NCI-H2227 (cell line): Measurements from ENCODE around the gene LENG8.

Experiments used
- DNase-seq: peaks from one replicate; lab custom pipeline; 2025; ENCODE audit not compliant: unreplicated experiment; lab: John Stamatoyannopoulos, UW

The LENG8 gene

DNA sequence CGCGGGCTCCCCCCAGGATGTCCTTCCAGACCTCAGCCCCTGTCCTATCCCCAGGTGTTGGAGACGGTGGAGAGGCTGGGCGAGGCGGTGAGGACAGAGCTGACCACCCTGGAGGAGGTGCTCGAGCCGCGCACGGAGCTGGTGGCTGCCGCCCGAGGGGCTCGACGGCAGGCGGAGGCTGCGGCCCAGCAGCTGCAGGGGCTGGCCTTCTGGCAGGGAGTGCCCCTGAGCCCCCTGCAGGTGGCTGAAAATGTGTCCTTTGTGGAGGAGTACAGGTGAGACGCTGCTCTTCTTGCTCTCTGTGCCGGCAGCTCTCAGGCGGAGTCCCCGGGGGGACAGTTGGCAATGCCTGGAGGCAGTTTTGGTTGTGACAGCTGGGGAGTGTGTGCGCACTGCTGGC lies 26.9 kb upstream of the LENG8 start:
- no peak for DNase-seq

DNA sequence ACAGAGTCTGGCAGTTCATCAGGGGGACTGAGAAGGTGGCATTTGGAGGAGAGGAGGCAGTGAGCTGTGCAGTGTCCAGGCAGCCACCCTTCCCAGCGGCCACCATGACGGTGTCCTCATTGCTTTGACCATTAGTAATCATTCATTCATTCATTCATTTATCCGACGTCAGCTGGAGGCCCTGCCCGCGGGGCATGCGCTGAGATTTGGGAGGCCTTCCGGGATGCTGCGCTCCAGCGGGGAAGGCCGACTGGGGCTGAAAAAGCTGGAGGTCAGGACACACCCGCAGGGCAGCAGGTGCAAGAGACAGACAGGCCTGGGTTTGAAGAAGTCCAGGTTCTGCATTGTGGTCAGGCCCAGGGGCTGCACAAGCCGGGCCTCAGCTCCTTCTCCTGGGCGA lies 24.8 kb upstream of the LENG8 start:
- no peak for DNase-seq

DNA sequence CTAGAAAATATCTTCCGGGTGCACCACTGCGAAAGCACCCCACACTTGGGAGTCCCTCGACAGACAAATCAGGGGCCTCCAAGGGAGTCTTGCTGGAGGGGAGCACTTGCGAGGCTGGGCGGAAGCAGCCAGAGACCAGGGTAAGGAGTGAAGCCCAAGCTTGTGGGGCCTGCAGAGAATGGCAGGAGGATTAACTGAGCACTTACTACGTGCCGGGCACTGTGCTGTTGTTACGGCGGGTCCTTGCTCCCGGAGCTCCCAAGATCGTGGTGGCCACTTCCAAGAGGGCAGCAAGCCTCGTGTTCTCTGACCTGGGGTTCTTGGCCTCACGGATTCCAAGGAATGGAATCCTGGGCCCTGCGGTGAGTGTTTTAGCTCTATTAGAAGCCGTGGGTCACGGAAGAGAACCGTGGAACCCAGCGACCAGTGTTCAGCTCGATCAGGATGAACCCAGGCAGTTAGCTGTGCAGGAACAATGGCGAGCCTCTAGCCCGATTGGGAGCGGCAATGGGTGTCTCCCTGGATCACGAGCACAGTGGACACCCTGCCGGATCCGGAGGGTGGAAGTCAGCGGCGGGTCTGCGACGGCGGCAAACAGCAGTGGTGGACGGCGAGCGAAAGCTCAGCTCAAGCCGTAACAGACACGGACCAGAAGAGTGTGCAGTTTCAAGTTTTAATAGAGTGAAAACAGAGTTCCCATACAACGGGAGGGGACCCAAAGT lies 24.2 kb upstream of the LENG8 start:
- no peak for DNase-seq

DNA sequence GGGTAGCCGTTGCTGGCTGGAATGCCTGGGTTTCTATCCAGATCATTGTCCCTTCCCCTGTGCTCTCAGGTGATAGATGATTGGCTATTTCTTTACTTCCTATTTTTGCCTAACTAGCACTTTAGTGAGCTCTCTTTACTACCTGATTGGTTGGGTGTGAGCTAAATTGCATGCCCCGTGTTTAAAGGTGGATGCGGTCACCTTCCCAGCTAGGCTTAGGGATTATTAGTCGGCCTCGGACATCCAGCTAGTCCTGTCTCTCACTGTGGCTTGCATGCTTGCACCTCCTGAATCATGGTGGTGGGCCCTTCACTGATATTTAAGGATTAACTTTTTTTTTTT lies 23.6 kb upstream of the LENG8 start:
- DNase-seq = no peak

DNA sequence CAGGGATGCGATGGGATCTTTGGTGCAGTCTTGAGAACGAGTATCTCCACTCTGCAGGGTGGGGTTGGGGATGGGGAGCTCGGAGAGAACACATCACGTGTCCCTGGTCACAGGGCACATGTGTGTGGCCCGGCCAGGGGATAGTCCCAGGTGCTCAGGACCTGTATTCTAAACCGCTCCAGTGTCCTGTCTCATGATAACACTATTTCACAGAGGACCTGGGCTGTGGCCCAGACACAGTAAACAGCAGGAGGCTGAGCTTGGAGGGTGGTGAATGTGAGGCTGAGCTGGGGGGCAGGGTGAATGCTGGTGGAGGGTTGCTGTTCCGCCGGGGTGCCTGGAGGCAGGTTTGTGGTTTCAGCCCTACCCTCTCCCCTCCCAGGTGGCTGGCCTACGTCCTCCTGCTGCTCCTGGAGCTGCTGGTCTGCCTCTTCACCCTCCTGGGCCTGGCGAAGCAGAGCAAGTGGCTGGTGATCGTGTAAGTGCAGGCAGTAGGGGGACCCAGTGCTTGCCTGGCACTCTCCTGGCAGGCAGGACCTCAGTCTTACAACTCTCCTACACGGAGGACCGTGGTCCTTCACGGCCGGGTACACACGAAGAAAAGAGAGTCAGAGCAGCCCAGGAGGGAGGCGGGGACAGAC lies 22.6 kb upstream of the LENG8 start:
- DNase-seq = no peak

DNA sequence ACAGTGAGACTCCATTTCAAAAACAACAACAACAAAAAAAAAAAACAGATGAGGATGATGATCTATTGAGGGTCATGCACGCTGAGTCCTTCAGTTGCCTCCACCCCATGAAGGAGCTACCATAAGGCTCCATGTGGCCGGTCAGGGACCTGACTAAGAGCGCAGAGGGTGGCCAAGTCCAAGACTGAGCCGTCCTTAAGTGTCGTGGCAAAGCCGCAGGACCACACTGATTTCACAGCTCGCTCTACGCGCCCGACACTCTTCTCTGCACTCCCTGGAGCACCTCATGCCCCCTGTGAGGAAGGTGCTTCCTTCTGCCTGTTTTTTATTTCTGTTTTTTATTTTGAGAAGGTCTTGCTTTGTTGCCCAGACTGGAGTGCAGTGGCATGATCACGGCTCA lies 21.4 kb upstream of the LENG8 start:
- DNase-seq = no peak

DNA sequence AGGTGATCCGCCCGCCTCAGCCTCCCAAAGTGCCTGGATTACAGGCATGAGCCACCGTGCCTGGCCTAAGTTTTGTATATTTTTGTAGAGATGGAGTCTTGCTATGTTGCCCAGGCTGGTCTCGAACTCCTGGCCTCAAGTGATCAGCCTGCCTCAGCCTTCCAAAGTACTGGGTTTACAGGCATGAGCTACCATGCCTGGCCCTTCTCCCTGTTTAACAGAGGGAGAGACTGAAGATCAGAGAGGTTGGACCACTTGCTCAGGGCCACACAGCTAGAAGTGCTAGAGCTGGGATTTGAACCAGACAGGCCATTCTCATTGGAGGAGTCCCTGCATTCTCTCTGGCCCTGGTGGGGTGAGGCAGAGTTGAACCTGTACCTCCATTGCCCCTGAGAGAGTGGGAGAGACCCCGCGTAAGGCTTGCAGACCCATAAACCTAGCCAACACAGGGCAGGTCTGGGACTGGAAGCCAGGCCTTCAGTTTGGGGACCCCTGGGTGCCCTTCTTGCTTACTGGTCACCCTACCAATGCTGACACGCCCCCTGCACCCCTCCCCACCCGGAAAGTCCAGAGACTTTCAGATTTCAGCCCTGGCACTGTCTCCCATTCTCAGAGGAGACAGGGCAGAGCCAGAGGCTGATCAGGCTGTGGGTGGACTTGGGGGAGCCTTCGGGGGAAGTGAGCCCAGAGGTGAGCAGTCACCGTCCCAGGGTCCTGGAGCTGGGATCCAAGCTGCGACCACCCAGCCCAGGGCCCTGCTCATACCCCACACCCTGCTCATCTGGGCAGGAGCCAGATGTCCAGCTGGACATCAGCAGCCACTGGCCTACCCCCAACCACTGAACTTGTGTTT lies 20.4 kb upstream of the LENG8 start:
- DNase-seq = no peak

DNA sequence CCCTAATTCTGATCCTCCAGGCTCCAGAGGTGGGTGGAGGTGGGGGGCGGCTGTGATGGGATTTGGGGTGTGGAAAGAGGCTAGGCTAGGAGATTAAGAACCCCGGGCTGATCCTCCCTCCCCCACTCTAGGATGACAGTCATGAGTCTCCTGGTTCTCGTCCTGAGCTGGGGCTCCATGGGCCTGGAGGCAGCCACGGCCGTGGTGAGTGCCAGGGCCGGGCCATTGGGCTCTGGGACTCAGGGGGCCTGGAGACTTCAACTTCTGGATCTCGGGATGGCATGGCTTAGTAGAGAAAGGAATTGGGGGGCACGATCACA lies 19.9 kb upstream of the LENG8 start:
- DNase-seq = no peak

DNA sequence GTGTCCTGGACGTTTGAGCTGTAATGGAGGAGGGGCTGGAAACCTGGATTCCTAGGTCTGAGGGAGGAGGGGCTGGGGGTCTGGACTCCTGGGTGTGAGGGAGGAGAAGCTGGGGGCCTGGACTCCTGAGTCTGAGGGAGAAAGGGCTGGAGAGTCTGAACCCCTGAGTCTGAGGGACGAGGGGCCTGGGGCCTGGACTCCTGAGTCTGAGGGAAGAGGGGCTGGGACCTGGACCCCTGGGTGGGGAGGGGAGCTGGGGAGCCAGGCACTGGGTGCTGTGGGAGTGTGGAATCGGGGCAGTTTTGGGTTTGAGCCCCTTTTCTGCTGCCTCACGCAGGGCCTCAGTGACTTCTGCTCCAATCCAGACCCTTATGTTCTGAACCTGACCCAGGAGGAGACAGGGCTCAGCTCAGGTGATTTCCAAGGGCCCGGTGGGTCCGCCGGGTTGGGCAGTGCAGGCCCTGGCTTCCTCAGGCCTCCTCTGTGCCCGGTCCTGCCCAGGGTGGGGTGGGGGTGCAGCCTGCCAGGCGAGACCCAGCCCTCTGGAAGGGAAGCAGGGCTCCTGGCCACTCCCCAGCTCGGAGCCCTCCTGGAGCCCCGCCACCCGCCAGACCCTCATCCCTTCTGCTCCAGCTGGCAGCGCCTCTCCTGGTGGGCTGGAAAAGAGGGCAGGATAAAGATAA lies 19.3 kb upstream of the LENG8 start:
- DNase-seq = peak; percentile 65

DNA sequence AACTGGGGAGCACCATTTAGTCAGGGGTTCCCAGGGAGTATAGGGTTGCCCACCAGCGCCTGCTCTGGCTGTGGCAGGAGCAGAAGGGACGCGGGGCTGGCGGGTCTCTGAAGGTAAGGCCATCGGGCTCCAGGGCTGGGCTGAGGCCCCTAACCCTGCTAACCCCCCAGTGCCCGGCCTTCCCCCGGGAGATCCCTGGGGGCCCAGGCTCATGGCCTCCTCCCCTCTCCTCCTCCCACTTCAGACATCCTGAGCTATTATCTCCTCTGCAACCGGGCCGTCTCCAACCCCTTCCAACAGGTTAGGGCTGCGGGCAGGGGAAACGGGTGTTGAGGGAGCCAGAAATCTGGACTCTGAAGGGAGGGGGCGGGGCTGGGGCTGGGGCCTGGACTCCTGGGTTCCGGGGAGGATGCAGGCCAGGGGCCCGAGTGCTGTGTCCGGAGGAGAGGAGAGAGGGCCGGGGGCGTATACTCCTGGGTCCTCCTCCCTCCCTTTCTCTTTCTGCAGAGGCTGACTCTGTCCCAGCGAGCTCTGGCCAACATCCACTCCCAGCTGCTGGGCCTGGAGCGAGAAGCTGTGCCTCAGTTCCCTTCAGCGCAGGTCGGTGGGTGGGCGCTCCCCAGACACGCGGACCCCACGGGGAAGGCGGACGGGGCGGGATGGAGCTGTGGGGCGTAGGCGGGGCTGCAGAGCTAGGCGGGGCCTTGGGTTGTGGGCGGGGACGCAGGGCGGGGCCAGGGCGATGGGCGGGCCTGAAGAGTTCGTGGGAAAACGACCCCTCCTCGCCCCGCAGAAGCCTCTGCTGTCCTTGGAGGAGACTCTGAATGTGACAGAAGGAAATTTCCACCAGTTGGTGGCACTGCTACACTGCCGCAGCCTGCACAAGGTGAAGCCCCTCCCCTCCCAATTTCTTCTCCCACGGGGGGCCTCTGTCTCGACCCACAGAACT lies 18.4 kb upstream of the LENG8 start:
- peak; percentile 91 for DNase-seq

DNA sequence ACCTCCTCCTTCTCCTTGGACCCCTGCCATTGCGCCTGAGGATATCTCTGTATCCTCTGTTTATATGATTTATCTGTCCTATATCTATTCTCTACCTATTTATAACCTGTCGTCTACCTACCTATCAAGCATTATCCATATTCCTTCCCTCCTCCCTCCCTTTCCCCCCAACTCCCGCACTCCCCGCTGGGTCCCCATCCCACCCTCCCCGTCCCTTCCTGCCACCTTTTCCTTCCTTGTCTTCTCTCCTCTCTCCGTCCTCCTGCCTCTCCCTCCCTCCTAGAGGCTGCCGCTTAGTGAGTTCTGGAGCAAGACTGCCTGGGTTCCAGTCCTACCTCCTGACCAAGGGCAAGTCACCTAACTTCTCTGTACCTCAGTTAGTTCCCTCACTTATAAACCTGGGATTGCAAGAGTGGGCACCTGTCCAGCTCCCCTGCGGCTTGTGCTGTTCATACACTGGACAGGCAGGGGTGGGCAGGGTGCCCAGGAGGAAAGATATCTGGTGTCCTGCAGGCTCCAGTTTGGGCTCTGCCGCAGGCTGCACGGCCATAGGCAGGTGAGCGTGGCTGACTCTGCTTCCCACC lies 17.7 kb upstream of the LENG8 start:
- DNase-seq = no peak

DNA sequence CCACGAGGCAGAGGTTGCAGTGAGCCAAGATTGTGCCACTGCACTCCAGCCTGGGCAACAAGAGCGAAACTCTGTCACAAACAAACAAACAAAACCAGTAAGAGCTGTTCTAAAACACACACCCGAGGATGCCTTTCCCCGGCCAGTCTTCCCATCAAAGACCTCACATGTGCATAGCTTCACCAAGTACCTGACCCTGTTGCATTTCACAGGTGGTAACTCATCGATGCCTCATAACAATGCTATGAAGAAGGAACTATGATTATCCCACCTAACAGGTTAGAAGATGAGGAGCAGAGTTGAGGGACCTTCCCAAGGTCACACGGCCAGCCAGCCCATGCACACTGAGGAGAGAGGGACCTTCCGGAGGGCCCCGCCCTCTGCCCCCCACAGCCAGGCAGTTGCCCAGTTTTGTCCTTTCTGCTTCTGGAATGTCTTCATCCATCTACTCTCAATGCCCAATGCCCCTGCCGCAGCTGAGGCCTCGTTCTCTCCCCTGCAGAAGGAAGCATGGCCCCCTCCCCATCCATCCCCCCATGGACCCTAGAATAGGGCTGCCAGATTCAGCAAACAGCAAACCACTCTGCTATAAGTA lies 16.8 kb upstream of the LENG8 start:
- no peak for DNase-seq

DNA sequence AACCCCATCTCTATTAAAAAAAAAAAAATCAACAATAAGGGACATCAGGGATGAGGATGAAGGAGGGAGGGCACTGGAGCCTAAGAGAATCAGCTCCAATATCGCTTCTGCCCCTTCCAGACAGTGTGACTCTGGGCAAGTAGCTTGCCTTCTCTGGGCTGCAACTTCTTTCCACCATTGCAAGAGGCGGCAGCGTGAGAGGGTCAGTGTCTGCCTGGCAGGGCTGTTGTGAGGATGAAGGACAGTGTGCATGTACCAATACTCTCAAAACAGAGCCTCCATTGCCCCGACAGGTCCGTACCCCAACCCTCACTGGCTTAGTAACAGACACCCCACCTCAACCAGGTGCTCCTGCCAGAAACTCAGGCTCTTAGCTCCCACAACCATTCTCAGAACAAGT lies 15.3 kb upstream of the LENG8 start:
- DNase-seq = no peak

DNA sequence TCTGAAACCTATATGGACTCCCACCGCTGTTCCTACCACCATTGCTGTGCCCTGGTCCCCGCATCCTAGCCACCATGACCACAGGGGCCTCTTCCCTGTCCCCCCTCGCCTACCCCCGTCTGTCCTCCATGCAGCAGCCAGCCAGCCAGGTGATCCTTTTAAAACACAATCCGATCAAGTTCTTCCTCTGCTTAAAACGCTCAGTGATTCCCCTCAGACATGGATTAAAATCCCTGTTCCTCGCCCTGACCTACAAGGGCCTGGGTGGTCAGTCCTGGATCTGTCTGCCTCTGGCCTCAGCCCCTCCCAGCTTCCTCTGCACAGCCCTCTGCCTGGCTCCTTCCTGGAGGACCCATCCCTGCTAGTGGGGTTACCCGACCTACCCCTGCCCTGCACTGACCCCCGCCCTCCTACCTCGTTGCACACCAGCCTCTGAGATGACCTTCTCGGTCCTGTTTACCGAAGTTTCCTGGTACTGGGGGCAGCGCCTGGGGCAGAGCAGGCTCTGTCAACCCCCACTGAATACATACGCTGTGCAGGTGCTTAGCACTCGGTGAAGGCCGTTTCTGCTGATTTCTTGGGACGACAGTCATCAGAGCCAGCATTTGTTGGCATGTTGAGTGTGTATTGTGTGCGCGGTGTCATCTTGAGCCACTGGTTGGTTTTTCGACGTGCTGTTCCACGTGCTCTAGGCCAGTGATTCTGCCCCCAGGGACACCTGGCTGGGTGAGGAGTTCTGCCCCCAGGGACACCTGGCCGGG lies 14.7 kb upstream of the LENG8 start:
- no peak for DNase-seq

DNA sequence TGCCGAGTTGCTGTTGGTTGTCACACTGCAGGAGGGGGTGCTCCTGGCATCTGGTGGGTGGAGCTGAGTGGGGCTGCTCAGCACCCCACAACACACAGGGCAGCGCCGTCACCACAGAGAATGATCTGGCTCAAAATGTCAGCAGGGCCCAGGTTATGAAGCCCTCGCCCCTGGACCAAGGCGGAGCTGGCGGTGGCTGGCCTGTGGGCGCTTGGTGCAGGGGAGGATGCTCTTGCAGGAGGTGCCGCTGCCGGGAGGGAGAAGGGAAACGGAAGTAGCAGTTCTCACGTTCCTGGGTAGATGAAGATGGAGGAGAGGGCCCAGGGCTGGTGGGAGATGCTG lies 14.2 kb upstream of the LENG8 start:
- DNase-seq = no peak

DNA sequence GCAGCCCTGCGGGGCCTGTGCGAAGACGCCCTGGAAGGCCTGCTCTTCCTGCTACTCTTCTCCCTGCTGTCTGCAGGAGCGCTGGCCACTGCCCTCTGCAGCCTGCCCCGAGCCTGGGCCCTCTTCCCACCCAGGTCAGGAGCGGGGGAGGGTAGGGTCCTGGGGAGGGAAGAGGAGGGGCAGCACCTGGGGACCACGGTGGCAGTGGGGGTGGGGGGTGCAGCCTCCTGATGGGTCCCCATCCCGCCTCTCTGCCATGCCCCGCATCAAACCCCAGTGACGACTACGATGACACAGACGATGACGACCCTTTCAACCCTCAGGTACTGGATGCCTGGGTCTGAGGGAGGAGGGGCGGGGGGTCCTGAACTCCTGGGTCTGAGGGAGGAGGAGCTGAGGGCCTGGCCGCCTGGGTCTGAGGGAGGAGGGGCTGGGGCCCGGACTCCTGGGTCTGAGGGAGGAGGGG lies 13.4 kb upstream of the LENG8 start:
- DNase-seq = no peak

DNA sequence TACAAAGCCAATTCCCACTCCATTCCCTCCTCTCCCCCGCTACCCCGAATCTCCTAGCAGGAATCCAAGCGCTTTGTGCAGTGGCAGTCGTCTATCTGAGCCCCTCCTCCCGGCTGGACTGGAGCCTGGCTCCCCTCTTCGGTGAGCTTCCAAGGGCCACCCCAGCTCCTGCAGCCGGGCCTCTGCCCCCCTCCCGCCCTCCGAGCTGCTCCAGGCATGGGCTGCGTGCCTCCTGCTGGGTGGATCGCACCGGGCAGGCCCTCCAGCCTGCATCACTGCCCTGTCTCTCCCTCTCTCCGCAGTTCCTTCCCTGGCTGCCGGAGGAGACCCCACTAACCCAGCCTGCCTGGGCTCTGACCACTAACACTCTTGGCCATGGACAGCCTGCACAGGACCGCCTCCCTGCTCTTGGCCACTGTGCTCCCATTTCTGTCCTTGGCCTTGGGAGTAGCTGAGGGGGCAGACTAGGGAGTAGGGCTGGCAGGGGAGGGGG lies 12.9 kb upstream of the LENG8 start:
- no peak for DNase-seq

DNA sequence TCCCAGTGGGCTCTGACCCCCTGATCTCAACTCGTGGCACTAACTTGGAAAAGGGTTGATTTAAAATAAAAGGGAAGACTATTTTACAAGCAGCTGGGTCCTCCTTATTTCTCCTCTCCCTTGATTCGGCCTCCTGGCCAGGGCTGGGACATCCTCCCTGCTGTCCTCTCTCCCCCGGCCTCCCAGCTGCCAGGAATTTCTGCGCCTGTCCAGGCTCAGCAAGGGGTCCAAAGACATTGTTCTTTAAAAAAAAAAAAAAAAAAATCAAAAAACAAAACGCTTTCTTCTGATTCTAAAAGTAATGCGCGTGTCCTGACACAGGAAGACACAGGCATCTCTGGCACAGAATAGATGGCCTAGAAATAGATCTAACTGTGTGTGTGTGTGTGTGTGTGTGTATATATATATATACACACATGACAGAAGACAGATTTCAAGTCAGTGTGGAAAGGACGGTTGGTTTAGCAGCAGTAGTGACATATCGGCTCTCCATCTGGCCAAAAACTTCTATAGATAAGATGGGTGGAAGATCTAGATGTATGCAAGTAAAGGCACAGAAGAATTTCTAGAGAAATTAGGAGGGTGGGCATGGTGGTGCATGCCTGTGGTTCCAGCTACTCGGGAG lies 12.3 kb upstream of the LENG8 start:
- no peak for DNase-seq
